ENCODE results near the gene DGKD.
A peak's percentile ranks its signal among the peaks of the same experiment; 100 is the strongest.

DGKD gene

GRCh38 chr2:233443511-233444183 is 89.4 kb downstream of the DGKD start:
- DNase-seq (ENCODE audit: low read depth in 1 of 2, low spot score in 1 of 2) = peak; percentile 59 to 77

GRCh38 chr2:233444501-233444900 is 90.2 kb downstream of the DGKD start:
- DNase-seq (ENCODE audit: low read depth in 1 of 2, low spot score in 1 of 2) = no peak

GRCh38 chr2:233445152-233445830 is 91.0 kb downstream of the DGKD start:
- no peak for DNase-seq (ENCODE audit: low read depth in 1 of 2, low spot score in 1 of 2)

- no peak for DNase-seq (ENCODE audit: low read depth in 1 of 2, low spot score in 1 of 2)
Measured at GRCh38 chr2:233446121-233446520, 91.8 kb downstream of the DGKD start.

- no peak for DNase-seq (ENCODE audit: low read depth in 1 of 2, low spot score in 1 of 2)
Measured at GRCh38 chr2:233446606-233447305, 92.5 kb downstream of the DGKD start.

GRCh38 chr2:233447506-233448219 is 93.4 kb downstream of the DGKD start:
- no peak for DNase-seq (ENCODE audit: low read depth in 1 of 2, low spot score in 1 of 2)

- no peak for DNase-seq (ENCODE audit: low read depth in 1 of 2, low spot score in 1 of 2)
Measured at GRCh38 chr2:233448220-233448559, 93.9 kb downstream of the DGKD start.

- no peak for DNase-seq (ENCODE audit: low read depth in 1 of 2, low spot score in 1 of 2)
Measured at GRCh38 chr2:233448575-233448974, 94.3 kb downstream of the DGKD start.

- no peak for DNase-seq (ENCODE audit: low read depth in 1 of 2, low spot score in 1 of 2)
Measured at GRCh38 chr2:233449081-233449901, 95.0 kb downstream of the DGKD start.

GRCh38 chr2:233449921-233450863 is 95.9 kb downstream of the DGKD start:
- no peak for DNase-seq (ENCODE audit: low read depth in 1 of 2, low spot score in 1 of 2)

GRCh38 chr2:233450864-233451575 is 96.7 kb downstream of the DGKD start:
- DNase-seq (ENCODE audit: low read depth in 1 of 2, low spot score in 1 of 2) = no peak

GRCh38 chr2:233451950-233452349 is 97.7 kb downstream of the DGKD start:
- no peak for DNase-seq (ENCODE audit: low read depth in 1 of 2, low spot score in 1 of 2)

- no peak for DNase-seq (ENCODE audit: low read depth in 1 of 2, low spot score in 1 of 2)
Measured at GRCh38 chr2:233453111-233453915, 99.0 kb downstream of the DGKD start.

- DNase-seq (ENCODE audit: low read depth in 1 of 2, low spot score in 1 of 2) = no peak
Measured at GRCh38 chr2:233453916-233454315, 99.6 kb downstream of the DGKD start.

GRCh38 chr2:233455006-233455405 is 100.7 kb downstream of the DGKD start:
- DNase-seq (ENCODE audit: low read depth in 1 of 2, low spot score in 1 of 2) = no peak

- DNase-seq (ENCODE audit: low read depth in 1 of 2, low spot score in 1 of 2) = no peak
Measured at GRCh38 chr2:233455491-233455890, 101.2 kb downstream of the DGKD start.

- DNase-seq (ENCODE audit: low read depth in 1 of 2, low spot score in 1 of 2) = no peak
Measured at GRCh38 chr2:233456111-233456510, 101.8 kb downstream of the DGKD start.

- DNase-seq (ENCODE audit: low read depth in 1 of 2, low spot score in 1 of 2) = no peak
Measured at GRCh38 chr2:233456934-233457333, 102.6 kb downstream of the DGKD start.

Data from activated CD4-positive, alpha-beta T cell treated with anti-CD3 and anti-CD28 coated beads, Interleukin-2, amount 50 U/mL, for 24 hours (primary cell).